Breast epithelium (tissue), 4 donors: ENCODE measurements around the gene NTNG1. TPM values are rescaled to one million over a fixed set of nuclear protein-coding genes. Genes with fewer than 3 reads are reported as not detected.

Source experiments
- DNase-seq, 2 donors: peaks; one replicate each; pipeline ENCODE4 v3.0.0-alpha.2; 2019; ENCODE audit warnings: low spot score in 2 of 2
- H3K27ac ChIP-seq, 2 donors: fragments of 200-600 bp; sonication (generic) in 1 of 2; one replicate each; pipeline ENCODE4 v1.5.1; 2016 to 2019; ENCODE audit warnings: mild to moderate bottlenecking in 1 of 2
- H3K27me3 ChIP-seq, 2 donors: fragments of 200-600 bp; sonication (generic) in 1 of 2; one replicate each; pipeline versions ENCODE4 v1.5.1 to v1.6.0; 2017 to 2019; ENCODE audit warnings: control low read depth in 1 of 2, mild to moderate bottlenecking in 1 of 2
- H3K36me3 ChIP-seq: fragments of 200-600 bp; one replicate; pipeline ENCODE4 v1.5.1; 2019
- H3K4me1 ChIP-seq, 2 donors: fragments of 200-600 bp; sonication (generic); one replicate each; pipeline ENCODE4 v1.5.1; 2016 to 2019; ENCODE audit warnings: control low read depth in 1 of 2
- H3K4me3 ChIP-seq, 3 donors: fragments of 200-600 bp; sonication (generic); 1 replicate in 2 of 3; 2 replicates in 1 of 3; pipeline ENCODE4 v1.5.1; 2016 to 2019; ENCODE audit warnings: mild to moderate bottlenecking in 3 of 3, moderate library complexity in 2 of 3
- H3K9me3 ChIP-seq, 2 donors: fragments of 200-600 bp; sonication (generic) in 1 of 2; one replicate each; pipeline ENCODE4 v1.5.1; 2016 to 2019; ENCODE audit warnings: control low read depth in 1 of 2
- POLR2A ChIP-seq: fragments of 450-650 bp; IDR thresholded peaks from one replicate; pipeline ENCODE4 v1.6.1; 2016; ENCODE audit warnings: antibody characterized with exemption, mild to moderate bottlenecking, moderate library complexity
- POLR2AphosphoS5 ChIP-seq, 3 donors: sonication (generic); formaldehyde crosslinking; IDR thresholded peaks; one replicate each; pipeline ENCODE4 v1.6.1; 2017; ENCODE audit warnings: antibody characterized with exemption in 3 of 3
- intact Hi-C: fragments of 100-400 bp; cut with DNase I; formaldehyde crosslinking; loops from one replicate; pipeline ENCODE4 v1.15.1; 2023; ENCODE audit warnings: low total_unique reads
- total RNA-seq, 3 donors: library from RNA; depleted of rRNA; stranded (reverse); fragments of >200 nt; gene quantifications; one replicate each; pipeline ENCODE4 v1.1.0, GENCODE V29; 2016
- TF ChIP-seq, protein P1 (sequence below), 3 donors: fragments of 450-650 bp; IDR thresholded peaks; one replicate each; pipeline ENCODE4 v1.5.1; 2016 to 2017; ENCODE audit warnings: antibody characterized with exemption in 3 of 3, mild to moderate bottlenecking in 3 of 3, moderate library complexity in 3 of 3

NTNG1 gene
- total RNA-seq, 3 donors from 2014 or later = 0.32 to 5.7 (median 0.98) TPM

GRCh38 chr1:107496002-107496401, 355.2 kb downstream of the NTNG1 start:
- H3K4me3 ChIP-seq = no peak overlapping the region
- H3K9me3 ChIP-seq = no peaks in the 10 kb centered on the region
- TF ChIP-seq, protein P1, sequence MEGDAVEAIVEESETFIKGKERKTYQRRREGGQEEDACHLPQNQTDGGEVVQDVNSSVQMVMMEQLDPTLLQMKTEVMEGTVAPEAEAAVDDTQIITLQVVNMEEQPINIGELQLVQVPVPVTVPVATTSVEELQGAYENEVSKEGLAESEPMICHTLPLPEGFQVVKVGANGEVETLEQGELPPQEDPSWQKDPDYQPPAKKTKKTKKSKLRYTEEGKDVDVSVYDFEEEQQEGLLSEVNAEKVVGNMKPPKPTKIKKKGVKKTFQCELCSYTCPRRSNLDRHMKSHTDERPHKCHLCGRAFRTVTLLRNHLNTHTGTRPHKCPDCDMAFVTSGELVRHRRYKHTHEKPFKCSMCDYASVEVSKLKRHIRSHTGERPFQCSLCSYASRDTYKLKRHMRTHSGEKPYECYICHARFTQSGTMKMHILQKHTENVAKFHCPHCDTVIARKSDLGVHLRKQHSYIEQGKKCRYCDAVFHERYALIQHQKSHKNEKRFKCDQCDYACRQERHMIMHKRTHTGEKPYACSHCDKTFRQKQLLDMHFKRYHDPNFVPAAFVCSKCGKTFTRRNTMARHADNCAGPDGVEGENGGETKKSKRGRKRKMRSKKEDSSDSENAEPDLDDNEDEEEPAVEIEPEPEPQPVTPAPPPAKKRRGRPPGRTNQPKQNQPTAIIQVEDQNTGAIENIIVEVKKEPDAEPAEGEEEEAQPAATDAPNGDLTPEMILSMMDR (IDR thresholded peaks at IDR 0.05) = no peak
- TF ChIP-seq POLR2A (no peak), POLR2AphosphoS5 (IDR thresholded peaks at IDR 0.05) (no peak)
- H3K36me3 ChIP-seq = no peaks in the 10 kb centered on the region
- DNase-seq = no peak
- H3K4me1 ChIP-seq = no peaks in the 10 kb centered on the region
- H3K27me3 ChIP-seq = no peaks in the 10 kb centered on the region
- intact Hi-C loops = no loop called here
- H3K27ac ChIP-seq = no peak overlapping the region

GRCh38 chr1:107499139-107499744, 358.4 kb downstream of the NTNG1 start:
- Histone ChIP-seq H3K36me3 (no peaks in the 10 kb centered on the region), H3K27me3 (no peaks in the 10 kb centered on the region), H3K27ac (no peak overlapping the region), H3K4me3 (no peak overlapping the region), H3K4me1 (no peaks in the 10 kb centered on the region), H3K9me3 (no peaks in the 10 kb centered on the region)
- intact Hi-C loops = no loop called here
- no peak for DNase-seq
- TF ChIP-seq POLR2AphosphoS5 (IDR thresholded peaks at IDR 0.05) (no peak), POLR2A (no peak)
- TF ChIP-seq, protein P1 (IDR thresholded peaks at IDR 0.05) = no peak

GRCh38 chr1:107501081-107501605, 360.3 kb downstream of the NTNG1 start:
- H3K9me3 ChIP-seq = no peaks in the 10 kb centered on the region
- no peak overlapping the region for H3K4me3 ChIP-seq
- H3K36me3 ChIP-seq = no peaks in the 10 kb centered on the region
- H3K4me1 ChIP-seq = no peaks in the 10 kb centered on the region
- H3K27ac ChIP-seq = no peak overlapping the region
- H3K27me3 ChIP-seq = no peaks in the 10 kb centered on the region
- DNase-seq = no peak
- TF ChIP-seq, protein P1 (IDR thresholded peaks at IDR 0.05) = no peak
- TF ChIP-seq POLR2A (no peak), POLR2AphosphoS5 (IDR thresholded peaks at IDR 0.05) (no peak)
- intact Hi-C loops = no loop called here

DNA sequence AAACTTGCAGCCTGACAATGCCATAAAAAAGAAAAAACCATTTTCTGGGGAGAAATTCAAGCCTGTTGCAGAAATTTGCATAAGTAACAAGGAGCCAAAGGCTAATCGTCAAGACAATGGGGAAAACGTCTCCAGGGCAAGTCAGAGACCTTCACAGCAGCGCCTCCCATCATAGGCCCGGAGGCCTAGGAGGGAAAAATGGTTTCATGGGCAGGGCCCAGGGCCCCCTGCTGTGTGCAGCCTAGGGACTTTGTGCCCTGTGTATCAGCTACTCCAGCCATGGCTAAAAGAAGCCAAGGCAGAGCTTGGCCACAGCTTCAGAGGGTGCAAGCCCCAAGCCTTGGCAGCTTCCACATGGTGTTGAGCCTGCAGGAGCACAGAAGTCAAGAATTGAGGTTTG, 369.5 kb downstream of the NTNG1 start:
- H3K27ac ChIP-seq = no peak overlapping the region
- no peaks in the 10 kb centered on the region for H3K27me3 ChIP-seq
- peaks cover 9% of the 10 kb centered on the region in 2 donors for H3K9me3 ChIP-seq
- H3K4me3 ChIP-seq = no peak overlapping the region
- no peaks in the 10 kb centered on the region for H3K4me1 ChIP-seq
- intact Hi-C loops = no loop called here
- TF ChIP-seq POLR2AphosphoS5 (IDR thresholded peaks at IDR 0.05) (no peak), POLR2A (no peak)
- TF ChIP-seq, protein P1 (IDR thresholded peaks at IDR 0.05) = no peak
- no peak for DNase-seq
- H3K36me3 ChIP-seq = no peaks in the 10 kb centered on the region

GRCh38 chr1:107512836-107513235, 372.0 kb downstream of the NTNG1 start:
- H3K27ac ChIP-seq = no peak overlapping the region
- H3K9me3 ChIP-seq = peaks cover 9% of the 10 kb centered on the region in 2 donors
- intact Hi-C loops = no loop called here
- TF ChIP-seq, protein P1 (IDR thresholded peaks at IDR 0.05) = no peak
- no peak for TF ChIP-seq POLR2AphosphoS5 (IDR thresholded peaks at IDR 0.05)
- TF ChIP-seq POLR2A = no peak
- H3K4me3 ChIP-seq = no peak overlapping the region
- H3K27me3 ChIP-seq = no peaks in the 10 kb centered on the region
- no peaks in the 10 kb centered on the region for H3K36me3 ChIP-seq
- DNase-seq = no peak
- no peaks in the 10 kb centered on the region for H3K4me1 ChIP-seq
